Activated CD8-positive, alpha-beta T cell treated with anti-CD3 and anti-CD28 coated beads for 36 hours (primary cell): ENCODE results near the gene ZNF653. TPM values are rescaled to one million over a fixed set of nuclear protein-coding genes. Genes with fewer than 3 reads are reported as not detected.

ENCODE experiments used
- ATAC-seq: fragments of 200-7000 bp; cut with Tn5 transposase; one replicate; pipeline ENCODE4 v1.10.0; 2021; ENCODE audit warnings: mild to moderate bottlenecking, moderate library complexity
- CTCF ChIA-PET: fragments of 350-600 bp; sonication (Branson Sonifier 250); formaldehyde crosslinking; loops from one replicate; lab custom pipeline; 2021; ENCODE audit warnings: antibody characterized with exemption; lab: Charles Lee
- POLR2A ChIA-PET: fragments of 350-600 bp; sonication (Branson Sonifier 250); formaldehyde crosslinking; loops from one replicate; lab custom pipeline; 2021; ENCODE audit warnings: antibody characterized with exemption; lab: Charles Lee
- DNase-seq: peaks from one replicate; pipeline ENCODE4 v3.0.0-alpha.2; 2020
- H3K27ac Mint-ChIP-seq: one replicate; pipeline ENCODE4 v1.8.0; 2021; ENCODE audit warnings: mild to moderate bottlenecking, mixed read lengths
- H3K27me3 Mint-ChIP-seq: one replicate; pipeline ENCODE4 v1.8.0; 2021; ENCODE audit warnings: mixed read lengths
- H3K36me3 Mint-ChIP-seq: one replicate; pipeline ENCODE4 v1.8.0; 2021; ENCODE audit warnings: low read depth, mixed read lengths
- H3K4me1 Mint-ChIP-seq: one replicate; pipeline ENCODE4 v1.8.0; 2021; ENCODE audit warnings: low read depth, mixed read lengths
- H3K4me3 Mint-ChIP-seq: one replicate; pipeline ENCODE4 v1.8.0; 2021; ENCODE audit warnings: mild to moderate bottlenecking, moderate library complexity, mixed read lengths
- H3K9me3 Mint-ChIP-seq: one replicate; pipeline ENCODE4 v1.8.0; 2021; ENCODE audit warnings: mixed read lengths
- CTCF ChIP-seq: fragments of 200-600 bp; IDR thresholded peaks from one replicate; pipeline ENCODE4 v1.8.0; 2022; ENCODE audit warnings: antibody characterized with exemption, mild to moderate bottlenecking
- intact Hi-C: fragments of 100-400 bp; cut with micrococcal nuclease; formaldehyde crosslinking; loops from one replicate; pipeline ENCODE4 v1.10.0; 2022
- total RNA-seq, 2 experiments: library from RNA; stranded (reverse); gene quantifications; one replicate each; pipeline ENCODE4 v1.2.3, GENCODE V29; 2021

The ZNF653 gene
- total RNA-seq, 2 experiments from 2014 or later: 11.1 to 14.7 TPM

- POLR2A ChIA-PET: interaction anchor here (0.8 to 1.6 kb wide), 13 partner anchors 17 to 143 kb away, joined by 3 to 8 read pairs (median 4); partner anchors contain the start of genes CCDC159, ELOF1, ODAD3 and ZNF653
Measured at GRCh38 chr19:11481534-11482383, 23.9 kb downstream of the ZNF653 start.

GRCh38 chr19:11480715-11481533, 24.7 kb downstream of the ZNF653 start, which contains the start of gene ELAVL3:
TSS of gene ELAVL3 (minus strand) at chr19:11481046. CDS start at chr19:11480608, 438 bp downstream.
- H3K9me3 Mint-ChIP-seq: no peaks in the 10 kb centered on the region
- H3K4me3 Mint-ChIP-seq: peak within 1 kb of the TSS; percentile 70
- peaks cover 26% of the 10 kb centered on the region for H3K27me3 Mint-ChIP-seq
- ChIA-PET CTCF (interaction anchor here (2.1 to 3.4 kb wide), 4 partner anchors 48 to 237 kb away, joined by 6 to 38 read pairs (median 19); partner anchors contain the start of genes ECSIT and SWSAP1), POLR2A (interaction anchor here (1.0 kb wide), 1 partner anchor 134 kb away, joined by 3 read pairs; the partner anchor contains the start of gene CCDC159)
- DNase-seq (peak; percentile 19), ATAC-seq (no peak)
- H3K4me1 Mint-ChIP-seq: peaks cover 18% of the 10 kb centered on the region
- H3K36me3 Mint-ChIP-seq: peaks cover 8% of the 10 kb centered on the region
- intact Hi-C loops: no loop called here
- TF ChIP-seq CTCF: no peak
- H3K27ac Mint-ChIP-seq: peak within 1 kb of the TSS; percentile 63

More at GRCh38 chr19:11481534-11482383, 23.9 kb downstream of the ZNF653 start:
- H3K27ac Mint-ChIP-seq: peak overlapping the region; percentile 83
- H3K27me3 Mint-ChIP-seq: peaks cover 26% of the 10 kb centered on the region
- intact Hi-C loops: no loop called here
- no peak for TF ChIP-seq CTCF
- H3K36me3 Mint-ChIP-seq: peaks cover 8% of the 10 kb centered on the region
- CTCF ChIA-PET: interaction anchor here (0.6 to 3.4 kb wide), 45 partner anchors 8 to 675 kb away, joined by 3 to 38 read pairs (median 5); partner anchors contain the start of genes ANGPTL8, CCDC159, ECSIT and EPOR
- peaks cover 18% of the 10 kb centered on the region for H3K4me1 Mint-ChIP-seq
- peak; percentile 91 for ATAC-seq
- DNase-seq: peak; percentile 96
- peak overlapping the region; percentile 70 for H3K4me3 Mint-ChIP-seq
- no peaks in the 10 kb centered on the region for H3K9me3 Mint-ChIP-seq

- Mint-ChIP-seq H3K36me3 (peaks cover 6% of the 10 kb centered on the region), H3K4me1 (peaks cover 18% of the 10 kb centered on the region), H3K27me3 (peaks cover 26% of the 10 kb centered on the region), H3K4me3 (no peak overlapping the region), H3K9me3 (no peaks in the 10 kb centered on the region), H3K27ac (no peak overlapping the region)
- DNase-seq (no peak), ATAC-seq (no peak)
- ChIA-PET POLR2A (interaction anchor here (0.7 to 1.0 kb wide), 2 partner anchors 134 to 254 kb away, joined by 3 read pairs; partner anchors contain the start of gene CCDC159), CTCF (interaction anchor here (3.1 to 3.4 kb wide), 2 partner anchors 98 to 104 kb away, joined by 29 to 38 read pairs; partner anchors contain the start of gene SWSAP1)
- TF ChIP-seq CTCF: no peak
- intact Hi-C loops: loop anchor here (10.0 kb wide), 1 partner anchor 185 kb away; the partner anchor contains the start of gene TSPAN16
Measured at GRCh38 chr19:11479898-11480714, 25.5 kb downstream of the ZNF653 start.

GRCh38 chr19:11479090-11479897, 26.3 kb downstream of the ZNF653 start:
- peaks cover 6% of the 10 kb centered on the region for H3K36me3 Mint-ChIP-seq
- H3K9me3 Mint-ChIP-seq: no peaks in the 10 kb centered on the region
- POLR2A ChIA-PET: interaction anchor here (0.7 kb wide), 1 partner anchor 255 kb away, joined by 3 read pairs; no protein-coding TSS in a partner anchor
- DNase-seq (peak; percentile 32), ATAC-seq (no peak)
- intact Hi-C loops: loop anchor here (10.0 kb wide), 1 partner anchor 184 kb away; the partner anchor contains the start of gene TSPAN16
- peaks cover 18% of the 10 kb centered on the region for H3K4me1 Mint-ChIP-seq
- CTCF ChIA-PET: no interaction called here
- H3K4me3 Mint-ChIP-seq: no peak overlapping the region
- no peak for TF ChIP-seq CTCF
- H3K27me3 Mint-ChIP-seq: peaks cover 26% of the 10 kb centered on the region
- H3K27ac Mint-ChIP-seq: no peak overlapping the region
